Activated CD8-positive, alpha-beta memory T cell treated with anti-CD3 and anti-CD28 coated beads for 4 hours (primary cell): ENCODE measurements around the gene ENPP3.

Experiments used
- DNase-seq, 2 donors: peaks; one replicate each; pipeline ENCODE4 v3.0.0-alpha.2; 2020; ENCODE audit warnings: low read depth in 2 of 2

Gene ENPP3

DNA sequence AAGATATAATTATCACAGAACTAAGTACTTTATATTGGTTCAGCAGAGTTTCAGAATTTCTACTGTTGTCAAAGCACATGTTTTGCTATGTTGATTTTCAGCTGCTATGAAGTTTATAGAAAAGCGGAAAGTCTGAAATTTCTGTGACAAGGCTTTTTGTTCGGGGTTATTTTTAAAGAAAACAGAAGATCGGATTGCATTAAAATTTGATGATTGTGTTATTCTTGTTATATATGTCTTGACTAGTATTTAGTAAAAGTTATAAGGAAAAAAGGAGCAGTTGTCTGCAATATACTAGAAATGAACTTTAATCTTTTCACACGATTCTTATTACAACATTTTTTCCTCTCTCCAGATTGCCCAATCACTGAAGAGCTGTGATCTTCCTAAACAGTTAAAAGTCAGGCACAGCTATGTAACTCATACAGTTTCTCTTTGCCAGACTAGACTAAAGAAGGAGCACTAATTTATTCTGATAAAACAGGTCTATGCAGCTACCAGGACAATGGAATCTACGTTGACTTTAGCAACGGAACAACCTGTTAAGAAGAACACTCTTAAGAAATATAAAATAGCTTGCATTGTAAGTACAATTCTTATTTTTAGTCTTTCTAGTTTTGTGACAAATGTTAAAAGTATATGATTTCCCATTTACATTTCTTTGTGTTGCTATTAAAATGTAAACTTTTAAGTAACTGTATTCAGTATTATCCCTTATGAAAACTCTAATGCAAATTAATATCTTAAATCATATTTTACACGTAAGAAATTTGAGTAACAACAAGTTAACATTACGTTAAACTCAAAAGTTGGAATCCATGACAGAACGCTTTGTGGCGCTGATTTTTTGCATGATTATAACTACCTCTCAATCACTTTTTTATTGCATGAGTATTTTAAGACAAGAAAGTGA lies at the start of gene ENPP3:
TSS of gene ENPP3 (plus strand) at position 423 of the 913 bp plus-strand sequence. CDS start at position 506, 83 bp downstream.
- no peak for DNase-seq

GRCh38 chr6:131587909-131588308 lies 49.2 kb upstream of the ENPP3 start:
- no peak for DNase-seq

DNA sequence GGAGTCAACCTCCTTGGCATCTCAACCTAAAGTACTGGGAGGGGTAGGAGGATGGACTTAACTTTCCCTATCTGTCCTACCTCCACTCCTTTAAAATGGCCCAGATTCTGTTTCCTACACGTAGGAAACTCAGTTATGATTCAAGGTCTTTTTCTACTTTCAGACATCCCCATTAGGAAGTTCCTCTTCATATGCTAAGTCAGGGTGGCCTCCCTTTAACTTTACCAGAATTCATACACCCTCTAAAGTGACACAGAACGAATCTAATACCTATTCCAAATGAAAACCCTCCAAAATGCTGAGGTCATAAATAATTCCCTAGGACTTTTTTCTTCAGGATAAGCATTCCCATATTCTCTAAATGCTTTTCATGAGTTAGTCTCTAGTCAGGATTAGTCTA lies 48.5 kb upstream of the ENPP3 start:
- DNase-seq, result no peak

DNA sequence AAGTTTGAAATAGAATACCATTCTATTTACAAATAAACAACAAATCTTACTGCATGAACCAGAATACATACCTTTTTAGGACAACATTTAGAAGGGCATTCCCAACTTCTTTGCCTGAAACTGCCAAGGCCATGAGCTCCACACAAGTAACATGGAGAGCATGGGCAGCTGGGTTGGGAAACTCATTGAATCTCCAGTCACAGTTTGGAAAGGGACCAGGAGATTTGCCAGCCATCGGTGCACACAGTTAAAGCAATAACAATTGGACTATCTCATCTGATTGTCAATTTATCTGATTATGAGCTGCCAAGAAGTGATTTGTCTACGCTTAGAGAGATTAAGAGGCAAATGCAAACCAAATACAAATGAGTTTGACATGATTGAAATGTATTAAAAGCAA lies 44.2 kb upstream of the ENPP3 start:
- DNase-seq, result no peak

DNA sequence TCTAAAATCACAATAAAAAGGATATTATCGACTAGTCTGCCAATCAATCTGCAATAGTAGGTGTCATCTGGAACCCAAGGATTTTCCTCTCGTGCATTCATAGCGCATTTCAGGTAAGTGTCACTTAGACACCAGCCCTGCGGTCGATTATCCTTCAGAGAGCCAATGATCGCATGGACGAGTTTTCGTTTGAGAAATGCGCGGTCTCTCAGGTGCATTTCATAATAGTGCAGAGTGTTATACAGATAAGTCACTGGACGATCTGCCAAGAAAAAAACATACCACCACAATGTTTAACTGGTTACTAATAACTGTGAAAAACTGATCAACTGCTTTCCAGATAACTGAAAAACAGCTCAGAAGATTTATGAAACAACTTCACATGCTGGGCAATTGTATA lies 43.0 kb upstream of the ENPP3 start:
- no peak for DNase-seq

- DNase-seq, result no peak
Observed at GRCh38 chr6:131597446-131597845, 39.7 kb upstream of the ENPP3 start.

DNA sequence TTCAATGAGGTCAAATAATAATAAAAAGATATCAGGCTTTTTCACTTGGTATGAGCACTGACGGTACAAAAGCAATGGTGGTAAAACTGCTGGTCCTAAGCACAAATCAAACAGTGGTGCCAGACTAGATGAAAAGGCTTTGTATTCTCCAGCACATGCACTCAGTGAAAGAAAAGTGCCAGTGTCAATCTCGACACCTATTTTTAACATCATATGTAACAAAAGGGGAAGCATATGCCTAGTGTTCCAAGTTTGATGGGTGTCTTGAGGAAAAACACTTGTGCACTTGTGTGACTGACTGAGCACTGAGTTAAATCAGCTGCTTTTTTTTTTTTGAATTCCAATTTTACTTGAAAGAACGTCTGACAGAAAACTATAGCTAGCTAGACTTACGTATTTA lies 36.4 kb upstream of the ENPP3 start:
- DNase-seq, result no peak

- no peak for DNase-seq
Observed at GRCh38 chr6:131602781-131603312, 34.3 kb upstream of the ENPP3 start.

- DNase-seq, result no peak
Observed at GRCh38 chr6:131613296-131613925, 23.7 kb upstream of the ENPP3 start.

GRCh38 chr6:131615275-131615674 lies 21.8 kb upstream of the ENPP3 start:
- no peak for DNase-seq

GRCh38 chr6:131627724-131628682 lies 9.1 kb upstream of the ENPP3 start, which contains the start of gene MED23:
Gene MED23 (minus strand): TSS chr6:131628242. CDS start chr6:131628049, 193 bp downstream.
- peak; percentile 86 to 95 for DNase-seq

DNA sequence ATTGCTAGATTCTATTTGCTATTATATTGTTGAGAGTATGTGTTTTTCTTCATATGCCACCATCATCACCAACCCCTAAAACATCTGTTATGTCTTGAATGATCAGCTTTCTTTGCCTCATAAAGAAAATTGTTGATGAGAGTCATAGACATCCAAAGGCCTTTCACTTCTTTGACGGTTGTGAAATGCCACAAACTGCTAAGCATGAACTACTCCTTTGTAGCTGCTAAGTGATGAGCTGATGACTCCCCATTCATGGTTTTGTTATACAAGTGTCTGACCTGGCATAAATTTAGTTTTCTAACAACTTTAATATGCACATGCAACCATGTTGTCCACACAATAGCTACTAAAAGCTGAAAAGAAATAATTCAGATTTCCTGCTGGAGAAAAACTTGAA lies 8.4 kb upstream of the ENPP3 start:
- DNase-seq, result no peak

DNA sequence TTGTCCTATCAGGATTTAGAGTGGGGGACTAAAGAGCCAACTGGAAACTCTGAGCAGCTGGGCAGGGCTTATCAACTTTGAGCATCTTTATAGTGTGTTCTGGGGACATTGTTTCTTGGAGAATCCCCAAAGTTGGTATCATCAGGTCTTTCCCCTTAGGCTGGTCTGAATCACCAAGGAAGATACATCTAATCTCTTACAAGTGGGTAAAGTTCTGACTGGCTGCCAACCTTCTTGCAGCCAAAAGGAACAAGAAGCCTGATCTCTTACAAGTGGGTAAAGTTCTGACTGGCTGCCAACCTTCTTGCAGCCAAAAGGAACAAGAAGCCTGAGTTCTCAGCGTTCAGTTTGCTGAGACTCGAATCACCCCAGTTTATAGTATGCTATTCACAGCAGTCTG lies 7.5 kb upstream of the ENPP3 start:
- DNase-seq, result no peak

DNA sequence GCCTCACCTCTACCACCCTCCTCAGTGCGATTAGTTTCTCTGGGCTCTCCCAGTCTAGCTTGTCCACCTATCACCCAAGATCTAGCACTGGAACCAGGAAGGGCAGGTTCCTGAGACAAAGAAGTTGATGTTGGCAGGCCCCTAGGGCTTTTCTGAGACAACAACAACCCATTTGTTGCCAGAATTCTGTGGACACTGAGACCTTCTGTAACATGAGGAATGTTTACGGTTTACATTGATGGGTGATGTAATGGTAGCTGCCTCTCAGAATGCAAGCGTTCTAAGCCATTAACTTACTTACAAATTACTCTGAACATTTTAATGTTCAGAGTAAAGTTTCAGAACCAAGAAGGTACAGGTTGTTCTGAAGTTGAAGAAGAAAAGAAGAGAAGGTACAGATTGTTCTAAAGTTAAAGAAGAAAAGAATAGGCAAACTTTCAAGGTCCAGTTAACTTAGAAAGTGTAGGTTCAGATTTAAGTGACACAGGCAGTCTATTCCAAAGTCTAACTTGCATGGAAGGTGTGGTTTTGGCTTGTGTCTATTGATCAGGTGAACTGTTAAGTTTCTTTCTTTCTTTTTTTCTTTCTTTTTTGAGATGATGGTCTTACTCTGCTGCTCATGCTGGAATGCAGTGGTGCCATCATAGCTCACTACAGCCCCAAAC lies 5.3 kb upstream of the ENPP3 start:
- no peak for DNase-seq

- DNase-seq, result no peak
Observed at GRCh38 chr6:131635384-131636340, 1.4 kb upstream of the ENPP3 start.

DNA sequence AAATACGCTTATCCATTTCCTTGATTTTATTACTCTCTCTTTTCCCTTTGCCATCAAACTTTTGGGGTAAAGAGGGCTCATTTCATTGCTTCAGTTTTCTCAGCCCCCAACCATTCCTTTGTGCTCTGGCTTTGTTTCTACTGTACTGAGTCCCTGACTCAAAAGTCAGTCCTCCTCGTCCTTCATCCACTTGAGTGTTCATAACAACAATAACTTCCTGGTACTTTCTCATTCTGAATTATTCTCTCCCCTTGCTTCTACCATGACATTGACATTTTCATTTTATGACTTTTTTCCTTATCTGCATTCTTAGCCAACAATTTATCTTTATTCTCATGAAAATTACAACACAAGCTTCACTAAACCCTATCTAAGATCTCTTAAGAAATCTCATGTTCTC lies 911 bp downstream of the ENPP3 start:
- no peak for DNase-seq

DNA sequence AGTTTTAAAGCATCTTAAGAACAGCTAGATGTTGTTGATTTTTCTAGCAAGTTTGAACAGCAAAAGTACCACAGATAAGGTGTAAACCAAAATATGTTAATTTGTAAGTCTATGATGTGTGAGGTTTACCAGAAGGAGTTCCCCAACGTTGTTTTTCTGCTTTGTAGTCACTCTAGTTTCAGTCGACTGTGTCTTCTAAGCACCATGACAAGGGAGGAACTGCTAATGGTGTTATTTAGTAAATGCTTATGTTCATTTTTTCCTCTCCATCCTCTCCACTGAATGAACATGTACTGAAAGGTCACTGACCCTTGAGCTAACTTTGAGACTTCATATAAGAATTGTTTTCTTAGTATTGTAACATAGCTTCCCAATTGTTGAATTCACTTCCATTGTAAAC lies 3.0 kb downstream of the ENPP3 start:
- DNase-seq, result no peak

- no peak for DNase-seq
Observed at GRCh38 chr6:131640576-131640975, 3.5 kb downstream of the ENPP3 start.

- no peak for DNase-seq
Observed at GRCh38 chr6:131641554-131641953, 4.5 kb downstream of the ENPP3 start.

- DNase-seq, result no peak
Observed at GRCh38 chr6:131642565-131642964, 5.5 kb downstream of the ENPP3 start.
